Measurements from ENCODE around the gene QSOX1.
"Not testable (repeated sequence)": the region's sequence is repeated elsewhere in the genome, so short reads cannot be mapped to it uniquely, and the experiment has no call there.

The QSOX1 gene

GRCh38 chr1:180188684-180189175 is 34.1 kb downstream of the QSOX1 start:
- no peak for DNase-seq (ENCODE audit: low spot score)

GRCh38 chr1:180190091-180190490 is 35.4 kb downstream of the QSOX1 start:
- DNase-seq (ENCODE audit: low spot score): no peak

- DNase-seq (ENCODE audit: low spot score): no peak
Measured at GRCh38 chr1:180192172-180192571, 37.5 kb downstream of the QSOX1 start.

DNA sequence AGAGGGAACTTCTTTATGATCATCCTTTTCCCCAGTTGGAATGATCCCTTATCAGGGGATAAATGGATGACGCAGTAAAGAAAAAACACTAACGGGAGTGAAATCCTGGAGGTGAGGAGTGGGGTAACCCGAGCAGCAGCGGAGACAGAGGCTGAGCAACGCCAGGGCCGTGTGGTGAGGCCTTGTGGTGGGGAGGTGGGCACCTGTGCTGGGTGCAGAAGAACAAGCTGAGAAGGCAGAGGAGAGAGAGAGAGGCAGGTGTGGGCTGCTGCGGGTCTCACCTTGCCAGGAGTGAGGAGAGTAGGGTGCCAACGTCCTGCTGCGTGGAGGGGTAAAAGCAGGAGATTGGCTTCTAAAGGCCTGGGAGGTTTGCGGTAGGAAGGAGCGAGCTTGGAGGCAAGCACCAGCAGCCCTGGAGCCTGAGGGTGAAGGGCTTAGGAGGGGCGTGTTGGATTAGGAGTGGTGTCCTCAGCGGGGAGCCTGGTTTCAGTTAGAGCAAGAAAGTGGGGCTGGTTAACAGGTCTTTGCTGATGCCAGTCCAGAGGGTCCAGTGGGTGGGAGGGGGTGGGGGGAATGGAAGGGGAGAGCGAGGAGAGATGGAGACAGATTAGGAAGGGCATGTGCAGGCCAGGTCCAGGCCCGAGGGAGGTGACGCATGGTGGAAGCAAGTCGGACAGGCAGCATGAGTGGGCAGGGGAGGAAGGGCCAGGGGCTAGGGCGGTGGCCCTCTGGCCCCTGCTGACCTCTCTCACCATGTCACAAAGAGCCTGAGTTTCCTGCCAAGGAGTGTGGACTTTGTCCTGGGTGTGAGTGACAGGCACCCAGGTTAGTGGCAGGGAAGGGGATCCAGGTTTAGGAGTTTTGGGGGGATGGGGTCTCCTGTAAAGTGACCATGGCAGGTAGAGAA is 38.7 kb downstream of the QSOX1 start:
- no peak for DNase-seq (ENCODE audit: low spot score)

- no peak for DNase-seq (ENCODE audit: low spot score)
Measured at GRCh38 chr1:180194048-180194425, 39.4 kb downstream of the QSOX1 start.

DNA sequence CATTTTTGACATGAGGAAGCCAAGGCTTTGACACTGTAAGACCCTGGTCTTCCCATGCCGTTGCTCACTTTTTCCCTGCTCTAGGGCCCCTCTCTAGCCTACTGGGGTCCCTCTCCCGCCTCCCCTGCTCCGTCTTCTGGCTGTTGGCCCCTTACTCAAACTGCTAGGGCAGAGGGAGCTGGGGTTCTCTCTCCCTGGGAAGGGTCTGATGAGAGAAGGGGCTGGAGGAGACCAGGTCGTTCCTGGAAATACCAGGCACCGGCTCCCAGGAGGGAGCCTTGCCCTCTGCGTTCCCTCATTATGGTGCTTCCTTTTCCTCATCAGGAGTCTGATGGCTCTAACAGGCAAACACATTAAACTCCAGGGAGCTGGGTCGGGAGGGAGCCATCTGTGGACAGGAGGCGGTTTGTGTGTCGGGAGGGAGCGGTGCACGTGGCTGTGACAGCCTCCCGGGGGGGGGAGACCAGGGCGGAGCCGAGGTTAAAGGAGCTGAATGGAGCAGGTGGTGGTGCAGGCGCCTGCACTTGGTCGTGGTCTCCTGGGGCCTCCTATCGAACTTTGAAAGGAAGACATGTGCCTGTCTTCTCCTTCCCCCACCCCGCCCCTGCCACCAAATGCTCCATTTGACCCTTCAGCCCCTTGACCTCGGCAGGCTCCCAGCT is 40.0 kb downstream of the QSOX1 start:
- no peak for DNase-seq (ENCODE audit: low spot score)

DNA sequence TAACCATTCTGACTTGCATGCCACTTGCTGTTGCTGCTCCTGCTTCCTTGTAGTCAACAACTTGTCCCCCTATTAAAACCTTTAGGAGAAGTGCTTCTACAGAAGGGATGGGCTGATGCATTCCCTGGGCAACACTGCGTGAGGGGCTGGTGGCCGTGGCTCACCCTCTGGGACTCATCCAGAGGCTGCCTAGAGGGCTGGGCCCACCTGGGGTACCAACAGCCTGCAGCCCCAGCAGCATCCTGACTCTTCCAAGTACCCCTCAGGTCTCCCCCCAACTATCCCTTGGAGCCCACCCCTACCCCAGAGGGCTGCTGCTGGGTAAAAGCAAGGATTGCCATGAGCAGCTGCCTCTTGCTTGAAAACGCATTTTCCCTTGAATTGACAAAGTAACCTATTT is 40.7 kb downstream of the QSOX1 start:
- DNase-seq (ENCODE audit: low spot score): no peak

- no peak for DNase-seq (ENCODE audit: low spot score)
Measured at GRCh38 chr1:180195916-180196315, 41.2 kb downstream of the QSOX1 start.

DNA sequence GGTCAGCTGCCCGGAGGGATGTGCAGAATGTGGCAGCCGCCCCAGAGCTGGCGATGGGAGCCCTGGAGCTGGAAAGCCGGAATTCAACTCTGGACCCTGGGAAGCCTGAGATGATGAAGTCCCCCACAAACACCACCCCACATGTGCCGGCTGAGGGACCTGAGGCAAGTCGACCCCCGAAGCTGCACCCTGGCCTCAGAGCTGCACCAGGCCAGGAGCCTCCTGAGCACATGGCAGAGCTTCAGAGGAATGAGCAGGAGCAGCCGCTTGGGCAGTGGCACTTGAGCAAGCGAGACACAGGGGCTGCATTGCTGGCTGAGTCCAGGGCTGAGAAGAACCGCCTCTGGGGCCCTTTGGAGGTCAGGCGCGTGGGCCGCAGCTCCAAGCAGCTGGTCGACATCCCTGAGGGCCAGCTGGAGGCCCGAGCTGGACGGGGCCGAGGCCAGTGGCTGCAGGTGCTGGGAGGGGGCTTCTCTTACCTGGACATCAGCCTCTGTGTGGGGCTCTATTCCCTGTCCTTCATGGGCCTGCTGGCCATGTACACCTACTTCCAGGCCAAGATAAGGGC is 41.9 kb downstream of the QSOX1 start:
- DNase-seq (ENCODE audit: low spot score): no peak

GRCh38 chr1:180197231-180197630 is 42.6 kb downstream of the QSOX1 start:
- DNase-seq (ENCODE audit: low spot score): no peak

- DNase-seq (ENCODE audit: low spot score): no peak
Measured at GRCh38 chr1:180198196-180198595, 43.5 kb downstream of the QSOX1 start.

DNA sequence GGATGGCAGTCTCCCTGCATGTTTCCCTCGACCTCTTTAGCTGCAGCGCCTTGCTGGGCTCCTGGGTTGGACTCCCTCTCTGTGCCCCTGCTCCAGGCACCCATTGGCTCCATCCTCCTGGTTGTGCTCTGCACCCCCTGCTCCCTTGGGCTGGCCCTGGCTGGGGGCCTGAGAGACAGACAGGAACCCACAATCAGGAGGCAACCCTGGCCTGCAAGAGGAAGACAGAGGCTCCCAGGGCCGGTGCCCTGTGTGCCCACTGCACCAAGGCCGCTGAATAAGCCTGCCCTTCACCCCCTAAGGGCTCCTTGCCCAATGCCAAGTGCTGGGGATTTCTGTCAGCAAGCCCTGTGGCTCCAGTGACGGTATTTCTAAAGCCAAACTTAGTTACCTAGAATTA is 43.9 kb downstream of the QSOX1 start:
- DNase-seq (ENCODE audit: low spot score): no peak

DNA sequence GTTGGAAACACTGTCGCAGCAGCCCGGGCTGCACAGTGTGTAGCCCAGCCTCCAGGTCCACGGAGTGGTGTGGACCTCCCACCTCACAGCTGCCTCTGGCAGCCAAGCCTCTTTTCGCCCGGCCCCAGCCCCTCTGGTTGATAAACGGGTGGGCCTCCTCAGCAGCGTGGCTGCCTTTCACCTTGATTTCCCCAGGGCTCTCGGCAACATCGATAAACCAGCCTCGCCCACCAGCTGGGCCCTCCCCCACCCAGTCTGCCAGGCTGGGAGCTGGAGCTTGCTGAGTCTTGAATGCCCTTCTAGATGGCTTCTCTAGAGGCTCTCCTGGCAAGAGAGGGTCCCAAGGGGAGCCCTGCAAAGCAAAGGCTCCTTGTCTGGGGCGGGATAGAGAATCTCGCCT is 44.3 kb downstream of the QSOX1 start:
- no peak for DNase-seq (ENCODE audit: low spot score)

DNA sequence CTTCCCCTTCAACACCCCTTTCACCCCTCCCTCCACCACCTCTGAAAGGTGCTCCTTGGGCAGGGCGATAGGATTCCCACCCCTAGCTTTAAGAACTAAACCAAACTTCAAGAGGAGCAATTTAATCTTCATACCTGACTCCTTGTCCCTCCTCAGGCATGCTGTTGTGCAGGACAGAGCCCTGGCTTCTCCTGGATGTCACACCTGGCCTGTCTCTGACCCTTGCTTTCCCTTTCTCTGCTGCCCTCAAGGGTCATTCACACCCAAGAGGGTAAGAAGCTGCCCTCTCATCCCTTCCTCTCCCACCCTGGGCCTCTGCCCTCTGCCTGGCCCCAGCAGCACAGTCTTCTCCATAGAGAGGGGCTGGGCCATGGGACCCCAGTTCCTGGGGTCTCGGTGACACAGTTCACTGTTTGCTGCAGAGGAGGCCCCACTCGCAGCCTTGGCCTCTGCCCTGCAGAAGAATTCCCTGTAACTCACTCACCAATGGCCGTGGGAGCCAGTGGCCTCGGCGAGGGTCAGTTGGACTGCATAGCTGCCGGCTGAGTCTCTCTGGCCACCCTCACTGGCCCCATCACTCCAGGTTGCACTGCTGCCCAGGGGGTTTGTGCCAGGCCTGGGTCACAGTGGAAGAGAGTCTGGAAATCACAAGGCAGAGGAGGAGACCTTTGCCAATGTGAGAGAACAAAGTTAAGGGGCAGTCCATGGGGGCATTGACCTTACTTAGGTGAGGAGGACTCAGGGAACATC is 47.0 kb downstream of the QSOX1 start:
- no peak for DNase-seq (ENCODE audit: low spot score)

- DNase-seq (ENCODE audit: low spot score): not testable (repeated sequence)
Measured at GRCh38 chr1:180202588-180202987, 47.9 kb downstream of the QSOX1 start.

- DNase-seq (ENCODE audit: low spot score): no peak
Measured at GRCh38 chr1:180204231-180204630, 49.6 kb downstream of the QSOX1 start.

DNA sequence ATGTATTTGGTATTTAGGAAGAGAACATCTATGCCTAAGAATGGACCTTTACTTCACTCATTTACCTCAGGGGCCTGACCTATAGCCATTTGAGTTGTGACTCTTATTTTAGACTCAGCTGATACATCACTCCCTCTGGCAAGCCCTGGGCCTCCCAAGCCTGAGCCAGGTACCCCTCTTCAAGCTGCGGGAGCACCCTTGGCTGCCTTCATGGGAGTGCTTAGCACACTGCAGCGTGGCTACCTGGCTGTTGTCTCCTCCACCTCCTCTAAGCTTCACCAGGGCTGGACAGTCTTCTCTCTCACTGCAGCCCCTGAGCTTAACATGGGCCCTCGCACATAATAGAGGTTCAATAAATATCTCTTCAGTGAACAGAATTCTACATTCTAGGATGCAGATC is 51.9 kb downstream of the QSOX1 start:
- no peak for DNase-seq (ENCODE audit: low spot score)

DNA sequence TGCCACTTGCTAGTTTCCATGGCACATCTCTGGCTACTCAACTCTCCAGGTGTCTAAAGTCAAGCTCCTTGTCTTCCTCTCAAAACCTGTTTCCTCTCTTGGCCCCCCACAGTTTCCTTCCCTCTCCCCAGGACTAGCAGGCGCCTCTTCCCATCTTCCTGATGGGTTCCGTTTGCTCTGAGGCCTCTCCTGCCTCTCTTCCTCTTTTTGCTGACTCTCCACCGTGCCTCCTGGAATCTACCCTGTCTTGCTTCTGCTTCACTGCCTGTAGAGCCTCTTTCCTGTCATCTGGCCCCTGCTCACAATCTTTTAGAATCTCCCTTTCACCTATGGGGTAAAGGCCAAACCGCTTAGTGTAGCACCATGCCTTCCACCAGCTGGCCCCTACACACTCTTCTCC is 53.6 kb downstream of the QSOX1 start:
- DNase-seq (ENCODE audit: low spot score): no peak

GRCh38 chr1:180210008-180210620 is 55.4 kb downstream of the QSOX1 start:
- DNase-seq (ENCODE audit: low spot score): no peak

DNA sequence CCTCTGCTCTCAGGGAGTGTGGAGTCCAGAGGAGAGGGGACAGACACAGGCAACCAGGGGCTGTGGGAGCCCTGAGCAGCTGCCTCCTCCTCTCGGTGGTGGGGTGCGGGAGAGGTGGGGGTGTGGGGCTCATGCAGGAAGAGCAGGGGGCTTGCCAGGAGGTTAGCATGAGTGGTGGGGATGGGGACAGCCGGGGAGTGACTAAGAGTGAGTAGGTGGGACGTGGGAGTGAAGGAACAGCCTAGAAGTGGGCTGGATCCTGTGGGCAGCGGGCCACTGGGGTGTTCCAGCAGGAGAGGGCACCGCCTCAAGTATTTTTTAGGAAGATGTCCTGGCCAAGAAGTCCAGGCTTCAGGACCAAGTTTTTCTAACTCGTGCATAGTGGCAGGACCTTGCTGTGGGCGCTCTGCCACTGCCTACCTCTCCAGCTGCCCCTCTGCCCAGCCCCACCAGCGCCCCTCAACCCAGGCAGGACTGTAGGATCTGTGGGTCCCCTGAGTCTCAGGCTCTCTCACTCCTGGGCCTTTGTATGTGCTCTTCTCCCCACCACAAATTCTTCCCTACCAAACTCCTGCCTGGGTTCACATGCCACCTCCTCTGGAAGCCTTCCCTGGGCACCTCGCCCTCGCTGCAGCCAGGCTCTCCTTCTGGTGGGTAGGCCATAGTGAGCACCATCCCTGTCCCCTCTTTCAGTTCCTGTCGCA is 56.6 kb downstream of the QSOX1 start:
- DNase-seq (ENCODE audit: low spot score): no peak

GRCh38 chr1:180211860-180212229 is 57.2 kb downstream of the QSOX1 start:
- no peak for DNase-seq (ENCODE audit: low spot score)

Measured in hepatic stellate cell (primary cell).